Astrocyte of the spinal cord (primary cell): ENCODE data around the gene RRM2.

Experiments
- DNase-seq: peaks from one replicate; pipeline ENCODE4 v3.0.0; 2011; ENCODE audit warnings: low read depth, low spot score
- H3K4me3 ChIP-seq: 2 replicates; pipeline ENCODE4 v1.5.1; 2011; ENCODE audit warnings: low read depth, mild to moderate bottlenecking, low read length, moderate library complexity
- in situ Hi-C: cut with HindIII; loops from 2 replicates; pipeline ENCODE4 v1.10.0; 2017; ENCODE audit warnings: low sequenced_read_pairs
- TF ChIP-seq, protein P1 (sequence below): IDR thresholded peaks from 2 replicates; pipeline ENCODE4 v1.5.1; 2012; ENCODE audit warnings: low read depth, mild to moderate bottlenecking, low read length, inconsistent platforms

Gene RRM2

DNA sequence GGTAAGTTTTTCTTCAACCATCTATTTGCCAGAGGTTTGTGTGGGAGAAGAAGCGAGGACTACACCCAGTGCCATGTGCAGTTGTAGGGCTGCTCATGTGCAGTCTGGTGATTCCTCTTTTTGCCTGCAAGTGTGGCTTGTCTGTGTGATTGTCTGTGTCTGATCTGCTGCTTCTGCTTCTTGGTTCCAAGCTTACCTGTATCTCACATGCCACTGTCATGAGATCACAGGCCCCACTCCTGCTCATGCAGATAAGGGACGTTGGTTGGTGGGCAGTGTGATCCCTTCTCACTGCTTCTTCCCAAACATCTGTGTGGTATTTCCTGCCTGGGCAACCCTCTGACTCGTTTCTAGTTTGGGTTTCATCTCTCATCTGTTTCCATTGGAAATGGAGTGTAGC is 27.1 kb downstream of the RRM2 start:
- in situ Hi-C loops: no loop called here
- DNase-seq: no peak
- TF ChIP-seq, protein P1, sequence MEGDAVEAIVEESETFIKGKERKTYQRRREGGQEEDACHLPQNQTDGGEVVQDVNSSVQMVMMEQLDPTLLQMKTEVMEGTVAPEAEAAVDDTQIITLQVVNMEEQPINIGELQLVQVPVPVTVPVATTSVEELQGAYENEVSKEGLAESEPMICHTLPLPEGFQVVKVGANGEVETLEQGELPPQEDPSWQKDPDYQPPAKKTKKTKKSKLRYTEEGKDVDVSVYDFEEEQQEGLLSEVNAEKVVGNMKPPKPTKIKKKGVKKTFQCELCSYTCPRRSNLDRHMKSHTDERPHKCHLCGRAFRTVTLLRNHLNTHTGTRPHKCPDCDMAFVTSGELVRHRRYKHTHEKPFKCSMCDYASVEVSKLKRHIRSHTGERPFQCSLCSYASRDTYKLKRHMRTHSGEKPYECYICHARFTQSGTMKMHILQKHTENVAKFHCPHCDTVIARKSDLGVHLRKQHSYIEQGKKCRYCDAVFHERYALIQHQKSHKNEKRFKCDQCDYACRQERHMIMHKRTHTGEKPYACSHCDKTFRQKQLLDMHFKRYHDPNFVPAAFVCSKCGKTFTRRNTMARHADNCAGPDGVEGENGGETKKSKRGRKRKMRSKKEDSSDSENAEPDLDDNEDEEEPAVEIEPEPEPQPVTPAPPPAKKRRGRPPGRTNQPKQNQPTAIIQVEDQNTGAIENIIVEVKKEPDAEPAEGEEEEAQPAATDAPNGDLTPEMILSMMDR: no peak

DNA sequence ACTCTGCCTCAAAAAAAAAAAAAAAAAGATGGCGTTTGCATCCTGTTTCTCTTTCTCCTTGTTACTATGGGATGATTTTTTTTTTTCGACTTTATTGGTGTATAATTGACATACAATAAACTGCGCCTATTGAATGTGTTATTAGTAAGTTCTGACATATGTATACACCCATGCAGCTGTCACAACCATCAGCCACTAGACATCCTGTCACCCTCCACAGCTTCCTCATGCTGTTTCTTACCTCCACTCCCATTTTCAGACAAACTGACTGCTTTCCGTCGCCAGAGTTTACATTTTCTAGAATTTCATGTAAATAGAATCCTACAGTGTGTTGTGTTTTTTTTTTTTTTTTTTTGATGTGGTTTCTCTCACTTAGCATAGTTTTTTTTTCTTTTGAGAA is 27.9 kb downstream of the RRM2 start:
- in situ Hi-C loops: no loop called here
- no peak overlapping the region for H3K4me3 ChIP-seq
- TF ChIP-seq, protein P1: no peak
- DNase-seq: no peak

More for the DNA sequence above, 27.1 kb downstream of the RRM2 start:
- no peak overlapping the region for H3K4me3 ChIP-seq

DNA sequence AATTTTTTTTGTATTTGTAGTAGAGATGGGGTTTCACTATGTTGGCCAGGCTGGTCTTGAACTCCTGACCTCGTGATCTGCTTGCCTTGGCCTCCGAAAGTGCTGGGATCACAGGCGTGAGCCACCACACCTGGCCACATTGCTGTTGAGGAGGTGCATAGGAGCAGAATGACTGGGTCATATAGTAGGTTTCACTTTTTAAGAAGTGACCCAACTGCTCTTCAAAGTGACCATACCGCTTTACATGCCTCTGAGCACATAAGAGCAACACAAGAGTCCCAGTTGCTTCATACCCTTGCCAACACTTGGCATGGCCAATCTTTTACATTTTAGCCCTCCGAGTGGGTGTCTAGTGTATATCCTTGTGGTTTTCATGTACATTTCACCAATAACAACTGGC is 28.9 kb downstream of the RRM2 start:
- TF ChIP-seq, protein P1: no peak
- H3K4me3 ChIP-seq: no peak overlapping the region
- in situ Hi-C loops: no loop called here
- no peak for DNase-seq

DNA sequence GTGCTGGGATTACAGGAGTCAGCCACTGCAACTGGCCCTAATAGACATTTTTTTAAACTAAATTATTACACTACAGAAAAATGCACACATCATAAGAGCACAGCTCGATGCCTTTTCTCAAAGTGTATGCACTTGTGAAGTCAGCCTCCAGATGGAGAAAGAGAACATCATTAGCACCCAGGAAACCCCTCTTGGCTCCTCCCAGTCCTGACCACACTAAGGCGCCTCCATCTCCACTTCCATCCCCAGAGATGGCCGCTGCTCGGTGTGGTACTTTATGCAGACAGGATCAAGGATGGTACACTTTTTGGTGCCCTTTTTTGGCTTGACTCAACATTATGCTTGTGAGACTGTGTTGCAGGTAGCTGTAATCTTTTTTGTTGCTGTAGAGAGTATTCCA is 34.8 kb downstream of the RRM2 start:
- in situ Hi-C loops: no loop called here
- no peak for DNase-seq
- no peak overlapping the region for H3K4me3 ChIP-seq
- TF ChIP-seq, protein P1: no peak

DNA sequence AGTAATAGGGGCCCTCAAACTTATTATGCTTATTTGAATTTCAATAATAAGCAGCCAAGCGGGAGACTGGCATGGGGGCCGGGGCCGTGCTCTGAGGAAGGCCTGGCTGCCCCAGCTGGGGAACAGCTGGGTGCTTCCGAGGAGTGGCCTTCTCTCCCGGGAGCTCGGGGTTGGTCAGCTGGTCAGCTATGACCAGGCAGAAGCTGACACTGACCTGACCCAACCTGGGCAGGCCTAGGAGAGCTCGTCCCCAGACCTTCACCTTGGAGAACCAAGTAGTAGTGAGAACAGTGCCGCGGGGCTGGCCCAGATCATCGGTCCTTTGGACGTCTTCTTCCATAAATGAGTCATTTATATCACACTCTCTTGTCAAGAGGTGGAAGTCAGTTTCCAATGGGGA is 36.1 kb downstream of the RRM2 start:
- no peak overlapping the region for H3K4me3 ChIP-seq
- no peak for DNase-seq
- in situ Hi-C loops: no loop called here
- TF ChIP-seq, protein P1: no peak

DNA sequence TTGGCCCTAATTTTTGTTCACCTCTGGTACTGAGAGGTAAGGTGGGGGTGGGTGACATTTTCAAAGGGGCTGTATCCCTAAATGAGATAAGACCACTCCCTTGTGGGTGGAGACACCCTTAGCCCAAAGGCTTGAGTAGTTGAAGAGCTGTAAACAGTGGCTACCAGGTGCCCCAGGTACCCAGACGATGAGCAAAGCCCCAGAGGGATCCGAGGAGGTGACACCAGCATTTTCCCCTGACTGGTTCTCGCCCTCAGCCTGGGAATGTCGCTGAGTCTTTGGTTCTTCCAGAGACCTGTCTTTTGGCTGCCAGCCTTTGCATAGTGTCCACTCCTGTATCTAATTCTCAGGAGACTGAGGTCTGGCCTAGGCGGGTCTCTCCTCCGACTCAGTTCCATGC is 36.5 kb downstream of the RRM2 start:
- TF ChIP-seq, protein P1: no peak
- in situ Hi-C loops: no loop called here
- no peak overlapping the region for H3K4me3 ChIP-seq
- no peak for DNase-seq

DNA sequence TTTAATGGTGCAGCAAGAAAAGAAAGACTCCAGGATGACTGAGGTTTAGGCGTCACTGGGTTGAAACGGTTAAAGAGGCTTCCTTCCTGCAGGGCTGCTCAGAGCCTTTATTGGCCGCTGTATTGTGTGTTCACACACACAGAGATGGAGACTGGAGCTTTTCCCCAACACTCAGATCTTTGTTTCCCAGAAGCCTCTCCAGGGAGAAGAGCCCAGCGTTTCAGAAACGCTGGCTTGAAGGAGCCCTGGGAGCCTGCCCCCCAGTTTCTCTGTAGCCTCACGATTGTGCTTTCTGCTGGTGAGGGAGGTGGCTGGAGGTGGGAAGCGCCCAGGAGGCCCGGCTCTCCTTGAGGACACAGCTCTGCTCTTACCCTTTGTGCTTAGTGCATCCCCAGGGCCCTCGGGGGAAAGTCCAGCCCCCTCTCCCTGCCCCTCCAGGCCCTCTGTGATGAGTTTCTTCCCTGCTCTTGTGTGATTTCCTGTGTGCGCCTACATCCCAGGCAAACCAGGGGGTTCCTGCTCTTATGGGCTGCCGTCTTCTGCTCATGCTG is 37.1 kb downstream of the RRM2 start:
- H3K4me3 ChIP-seq: no peak overlapping the region
- in situ Hi-C loops: no loop called here
- DNase-seq: no peak
- TF ChIP-seq, protein P1: no peak
